Neural progenitor cell (in vitro differentiated cells): ENCODE results near the gene CPOX. TPM values are rescaled to one million over a fixed set of nuclear protein-coding genes. Genes with fewer than 3 reads are reported as not detected.

Experiments
- DNase-seq: peaks from one replicate; pipeline ENCODE4 v3.0.0-alpha.2; 2016; ENCODE audit warnings: low spot score
- H2AFZ ChIP-seq: fragments of 200-600 bp; sonication (generic); replicated peaks from 2 replicates; pipeline ENCODE4 v1.6.1; 2016; ENCODE audit warnings: antibody characterized with exemption
- H3F3A ChIP-seq: fragments of 200-600 bp; sonication (generic); 2 replicates; pipeline ENCODE4 v1.6.1; 2016; ENCODE audit warnings: antibody characterized with exemption, low read depth
- H3K27ac ChIP-seq: fragments of 200-600 bp; sonication (generic); 2 replicates; pipeline ENCODE4 v1.5.1; 2016; ENCODE audit warnings: mild to moderate bottlenecking
- H3K27me3 ChIP-seq: fragments of 200-600 bp; sonication (generic); 2 replicates; pipeline ENCODE4 v1.6.1; 2016; ENCODE audit warnings: mild to moderate bottlenecking, moderate library complexity
- H3K36me3 ChIP-seq: fragments of 200-600 bp; sonication (generic); 2 replicates; pipeline ENCODE4 v1.5.1; 2016
- H3K4me1 ChIP-seq: fragments of 200-600 bp; sonication (generic); 2 replicates; pipeline ENCODE4 v1.6.1; 2016; ENCODE audit warnings: mixed run types
- H3K4me2 ChIP-seq: fragments of 200-600 bp; sonication (generic); 2 replicates; pipeline ENCODE4 v1.6.1; 2016
- H3K4me3 ChIP-seq: fragments of 200-600 bp; sonication (generic); 2 replicates; pipeline ENCODE4 v1.5.1; 2016
- H3K79me2 ChIP-seq: fragments of 200-600 bp; sonication (generic); 2 replicates; pipeline ENCODE4 v1.6.1; 2016; ENCODE audit warnings: low read depth
- H3K9ac ChIP-seq: fragments of 200-600 bp; sonication (generic); 2 replicates; pipeline ENCODE4 v1.6.1; 2016
- H3K9me3 ChIP-seq: fragments of 200-600 bp; sonication (generic); 2 replicates; pipeline ENCODE4 v1.5.1; 2016; ENCODE audit warnings: low read depth
- H4K20me1 ChIP-seq: fragments of 200-600 bp; sonication (generic); 2 replicates; pipeline ENCODE4 v1.6.1; 2016; ENCODE audit warnings: low read depth
- H3K27ac Mint-ChIP-seq: 3 replicates; pipeline ENCODE4 v1.8.0; 2021; ENCODE audit warnings: mixed read lengths
- H3K27me3 Mint-ChIP-seq: 2 replicates; pipeline ENCODE4 v1.8.0; 2022; ENCODE audit warnings: low read depth, mild to moderate bottlenecking, inconsistent platforms, moderate library complexity, mixed read lengths; ENCODE audit not compliant: insufficient read depth
- H3K36me3 Mint-ChIP-seq: 3 replicates; pipeline ENCODE4 v1.8.0; 2021; ENCODE audit warnings: mixed read lengths
- H3K4me1 Mint-ChIP-seq: 3 replicates; pipeline ENCODE4 v1.8.0; 2021; ENCODE audit warnings: mixed read lengths
- H3K4me3 Mint-ChIP-seq: 3 replicates; pipeline ENCODE4 v1.8.0; 2021; ENCODE audit warnings: mild to moderate bottlenecking, moderate library complexity, mixed read lengths
- H3K9me3 Mint-ChIP-seq: 3 replicates; pipeline ENCODE4 v1.8.0; 2020; ENCODE audit warnings: mixed read lengths
- EZH2 ChIP-seq: fragments of 200-600 bp; sonication (generic); IDR thresholded peaks from 2 replicates; pipeline ENCODE4 v1.6.1; 2017; ENCODE audit warnings: antibody characterized with exemption, mild to moderate bottlenecking, moderate library complexity
- EZH2phosphoT487 ChIP-seq: fragments of 200-600 bp; sonication (generic); IDR thresholded peaks from 2 replicates; pipeline ENCODE4 v1.6.1; 2017; ENCODE audit warnings: antibody characterized with exemption
- total RNA-seq: library from RNA; depleted of rRNA; stranded (reverse); fragments of >200 nt; gene quantifications from 2 replicates; pipeline ENCODE4 v1.2.3, GENCODE V29; 2015; ENCODE audit warnings: low replicate concordance
- TF ChIP-seq, protein P1 (sequence below): fragments of 200-600 bp; sonication (generic); IDR thresholded peaks from 2 replicates; pipeline ENCODE4 v1.5.1; 2017; ENCODE audit warnings: antibody characterized with exemption, mild to moderate bottlenecking

CPOX gene
- total RNA-seq, 1 donor from 2014 or later, result 31.3 TPM

GRCh38 chr3:98532275-98532637, 61.2 kb downstream of the CPOX start:
- H3K36me3 Mint-ChIP-seq, result no peaks in the 10 kb centered on the region
- H3K4me1 ChIP-seq, result peaks cover 17% of the 10 kb centered on the region
- H3K9me3 ChIP-seq, result no peaks in the 10 kb centered on the region
- H3K27ac Mint-ChIP-seq, result no peak overlapping the region
- H3K27me3 Mint-ChIP-seq, result peaks cover 4% of the 10 kb centered on the region
- H3K4me3 Mint-ChIP-seq, result no peak overlapping the region
- H3K36me3 ChIP-seq, result no peaks in the 10 kb centered on the region
- no peaks in the 10 kb centered on the region for H3K79me2 ChIP-seq
- no peak overlapping the region for H3K27ac ChIP-seq
- no peaks in the 10 kb centered on the region for H3K9me3 Mint-ChIP-seq
- no peak overlapping the region for H3K4me3 ChIP-seq
- H3K9ac ChIP-seq, result no peak overlapping the region
- no peaks in the 10 kb centered on the region for H3F3A ChIP-seq
- H4K20me1 ChIP-seq, result peaks cover 4% of the 10 kb centered on the region
- H3K4me1 Mint-ChIP-seq, result peaks cover 3% of the 10 kb centered on the region
- no peak overlapping the region for H3K4me2 ChIP-seq
- no peak overlapping the region for H2AFZ ChIP-seq
- peaks cover 36% of the 10 kb centered on the region for H3K27me3 ChIP-seq
- no peak for TF ChIP-seq EZH2
- TF ChIP-seq, protein P1, sequence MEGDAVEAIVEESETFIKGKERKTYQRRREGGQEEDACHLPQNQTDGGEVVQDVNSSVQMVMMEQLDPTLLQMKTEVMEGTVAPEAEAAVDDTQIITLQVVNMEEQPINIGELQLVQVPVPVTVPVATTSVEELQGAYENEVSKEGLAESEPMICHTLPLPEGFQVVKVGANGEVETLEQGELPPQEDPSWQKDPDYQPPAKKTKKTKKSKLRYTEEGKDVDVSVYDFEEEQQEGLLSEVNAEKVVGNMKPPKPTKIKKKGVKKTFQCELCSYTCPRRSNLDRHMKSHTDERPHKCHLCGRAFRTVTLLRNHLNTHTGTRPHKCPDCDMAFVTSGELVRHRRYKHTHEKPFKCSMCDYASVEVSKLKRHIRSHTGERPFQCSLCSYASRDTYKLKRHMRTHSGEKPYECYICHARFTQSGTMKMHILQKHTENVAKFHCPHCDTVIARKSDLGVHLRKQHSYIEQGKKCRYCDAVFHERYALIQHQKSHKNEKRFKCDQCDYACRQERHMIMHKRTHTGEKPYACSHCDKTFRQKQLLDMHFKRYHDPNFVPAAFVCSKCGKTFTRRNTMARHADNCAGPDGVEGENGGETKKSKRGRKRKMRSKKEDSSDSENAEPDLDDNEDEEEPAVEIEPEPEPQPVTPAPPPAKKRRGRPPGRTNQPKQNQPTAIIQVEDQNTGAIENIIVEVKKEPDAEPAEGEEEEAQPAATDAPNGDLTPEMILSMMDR, result no peak
- DNase-seq, result no peak

- Mint-ChIP-seq H3K27me3 (peaks cover 4% of the 10 kb centered on the region), H3K36me3 (no peaks in the 10 kb centered on the region), H3K27ac (no peak within 1 kb of the TSS), H3K4me3 (no peak within 1 kb of the TSS), H3K4me1 (peaks cover 3% of the 10 kb centered on the region), H3K9me3 (no peaks in the 10 kb centered on the region)
- Histone ChIP-seq H4K20me1 (peaks cover 4% of the 10 kb centered on the region), H3K4me1 (peaks cover 17% of the 10 kb centered on the region), H3K36me3 (no peaks in the 10 kb centered on the region), H3K4me3 (no peak within 1 kb of the TSS), H2AFZ (no peak within 1 kb of the TSS), H3K4me2 (no peak within 1 kb of the TSS), H3K27ac (no peak within 1 kb of the TSS), H3K9ac (no peak within 1 kb of the TSS), H3F3A (no peaks in the 10 kb centered on the region), H3K79me2 (no peaks in the 10 kb centered on the region), H3K9me3 (no peaks in the 10 kb centered on the region), H3K27me3 (peaks cover 41% of the 10 kb centered on the region)
- TF ChIP-seq EZH2phosphoT487, result no peak
- no peak for TF ChIP-seq EZH2
- TF ChIP-seq, protein P1, result no peak
- no peak for DNase-seq
Observed at GRCh38 chr3:98531622-98532274, 61.7 kb downstream of the CPOX start, which contains the start of gene GPR15. Gene GPR15, plus strand, starts transcription at chr3:98531978. Its CDS starts 56 bp downstream, at chr3:98532034.

GRCh38 chr3:98530676-98531075, 62.7 kb downstream of the CPOX start:
- Mint-ChIP-seq H3K36me3 (no peaks in the 10 kb centered on the region), H3K4me1 (peaks cover 3% of the 10 kb centered on the region)
- no peak overlapping the region for H3K4me3 ChIP-seq

More at GRCh38 chr3:98530676-98531075, 62.7 kb downstream of the CPOX start:
- peaks cover 4% of the 10 kb centered on the region for H3K27me3 Mint-ChIP-seq
- Histone ChIP-seq H4K20me1 (peaks cover 4% of the 10 kb centered on the region), H3K27ac (no peak overlapping the region), H2AFZ (no peak overlapping the region), H3K79me2 (no peaks in the 10 kb centered on the region), H3K36me3 (no peaks in the 10 kb centered on the region), H3K4me1 (peaks cover 17% of the 10 kb centered on the region), H3K27me3 (peaks cover 50% of the 10 kb centered on the region), H3K4me2 (no peak overlapping the region), H3K9me3 (no peaks in the 10 kb centered on the region), H3K9ac (no peak overlapping the region), H3F3A (no peaks in the 10 kb centered on the region)
- H3K4me3 Mint-ChIP-seq, result no peak overlapping the region
- H3K27ac Mint-ChIP-seq, result no peak overlapping the region
- DNase-seq, result no peak
- TF ChIP-seq, protein P1, result no peak
- no peak for TF ChIP-seq EZH2
- no peak for TF ChIP-seq EZH2phosphoT487
- H3K9me3 Mint-ChIP-seq, result no peaks in the 10 kb centered on the region
